ENCODE data around the gene GRIN2A. TPM values are rescaled to one million over a fixed set of nuclear protein-coding genes. Genes with fewer than 3 reads are reported as not detected.

The GRIN2A gene
- total and polyA plus RNA-seq, 2 donors (not counting 3 experiments of a cell fraction or from before 2014, with no cell fraction given): not detected

DNA sequence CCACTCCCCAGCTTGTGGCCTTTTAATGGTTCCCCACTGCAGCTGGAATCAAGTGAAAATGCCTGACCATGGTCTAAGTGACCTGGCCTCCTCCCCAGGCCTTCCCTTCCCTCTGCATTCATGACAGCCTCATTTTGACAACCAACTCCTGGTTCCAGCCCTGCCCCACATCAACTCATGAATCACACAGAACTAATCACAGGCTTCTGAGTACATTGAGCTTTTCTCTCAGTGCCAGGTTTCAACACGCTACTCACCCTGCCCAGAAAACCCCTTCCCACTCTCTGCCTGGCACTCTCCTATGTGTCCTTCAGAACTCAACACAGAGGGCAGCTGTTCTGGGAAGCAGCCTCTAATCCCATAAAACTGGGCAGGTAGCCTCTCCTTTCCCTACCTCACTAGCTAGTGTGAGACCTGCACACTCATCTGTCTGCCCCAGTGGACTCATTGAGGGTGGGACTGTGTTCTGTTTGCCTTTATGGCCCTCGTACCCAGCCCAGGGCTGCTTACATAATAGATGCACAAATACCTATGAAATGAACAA is 313.6 kb downstream of the GRIN2A start:
- dilution Hi-C loops (cut with MboI; ENCODE audit: extremely low pct_ligation_motif_present, low sequenced_read_pairs): no loop called here
- CTCF ChIA-PET: no interaction called here
- Histone ChIP-seq H2AFZ (ENCODE audit: low read depth, low read length) (no peak overlapping the region), H3K36me3 (ENCODE audit: control insufficient read depth in 2 of 2, extremely low read depth in 1 of 2, insufficient read depth in 2 of 2, low read length in 2 of 2) (no peaks in the 10 kb centered on the region), H3K27ac (ENCODE audit: insufficient read depth, low read depth, low read length) (no peak overlapping the region), H3K79me2 (ENCODE audit: control insufficient read depth, insufficient read depth, low read length) (no peaks in the 10 kb centered on the region), H4K20me1 (replicated peaks; ENCODE audit: control insufficient read depth, extremely low read depth, insufficient read depth, low read length) (no peaks in the 10 kb centered on the region), H3K27me3 (ENCODE audit: control insufficient read depth in 2 of 2, insufficient read depth in 2 of 2, low read length in 2 of 2) (no peaks in the 10 kb centered on the region), H3K4me1 (ENCODE audit: control insufficient read depth, extremely low read depth, insufficient read depth, low read length) (no peaks in the 10 kb centered on the region), H3K4me2 (ENCODE audit: insufficient read depth, low read length) (no peak overlapping the region), H3K9ac (replicated peaks; ENCODE audit: extremely low read depth, insufficient read depth, low read length) (no peak overlapping the region), H3K9me1 (replicated peaks; ENCODE audit: control insufficient read depth, extremely low read depth, insufficient read depth, low read length) (no peaks in the 10 kb centered on the region), H3K4me3 (replicated peaks in 1 of 3; ENCODE audit: insufficient read depth in 1 of 3, low read depth in 1 of 3, low read length in 3 of 3) (no peak overlapping the region), H3K9me3 (replicated peaks; ENCODE audit: control insufficient read depth, insufficient read depth, low read length) (no peaks in the 10 kb centered on the region)
- intact Hi-C loops (cut with micrococcal nuclease): no loop called here
- TF ChIP-seq, protein P1, sequence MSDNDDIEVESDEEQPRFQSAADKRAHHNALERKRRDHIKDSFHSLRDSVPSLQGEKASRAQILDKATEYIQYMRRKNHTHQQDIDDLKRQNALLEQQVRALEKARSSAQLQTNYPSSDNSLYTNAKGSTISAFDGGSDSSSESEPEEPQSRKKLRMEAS (IDR thresholded peaks at IDR 0.05; ENCODE audit: insufficient read depth, insufficient read length): no peak
- TF ChIP-seq FOS (IDR thresholded peaks at IDR 0.05; ENCODE audit: borderline replicate concordance, insufficient read depth, low read length) (no peak), MYC (IDR thresholded peaks at IDR 0.05; ENCODE audit: low read depth, low read length) (no peak), JUN (IDR thresholded peaks at IDR 0.05; ENCODE audit: borderline replicate concordance, insufficient read depth, insufficient read length, low read depth) (no peak), GATA2 (IDR thresholded peaks at IDR 0.05; ENCODE audit: insufficient read depth, insufficient read length, low read depth, low read length) (no peak), CTCF (IDR thresholded peaks at IDR 0.05; ENCODE audit: extremely low read depth in 1 of 2, insufficient read depth in 1 of 2, low read depth in 1 of 2, low read length in 2 of 2) (no peak), POLR2AphosphoS5 (IDR thresholded peaks at IDR 0.05; ENCODE audit: insufficient read depth, low read depth, low read length) (no peak), EZH2 (IDR thresholded peaks at IDR 0.05; ENCODE audit: borderline replicate concordance, low read depth, low read length, severe bottlenecking) (no peak), POLR2A (IDR thresholded peaks at IDR 0.05; ENCODE audit: low read depth, low read length) (no peak)
- no TSS peak for BruUV-seq (replicated peaks)
- DNase-seq (ENCODE audit: low read depth, low spot score): no peak
- POLR2A ChIA-PET: no interaction called here
- no peak for FAIRE-seq
